Ishikawa (cell line): Measurements from ENCODE around the gene SARDH.

Source experiments
- EP300 ChIP-seq: IDR thresholded peaks from 2 replicates; pipeline ENCODE4 v1.6.1; 2012; ENCODE audit warnings: borderline replicate concordance
- TAF1 ChIP-seq: IDR thresholded peaks from 2 replicates; pipeline ENCODE4 v1.6.1; 2012; ENCODE audit warnings: low read depth, mild to moderate bottlenecking

- TF ChIP-seq TAF1, result no peak
- TF ChIP-seq EP300, result no peak
Observed at GRCh38 chr9:133677126-133678010, 60.8 kb downstream of the SARDH start.
